ELF-1 (cell line): ENCODE results near the gene AHCYL2.
A peak's percentile ranks its signal among the peaks of the same experiment; 100 is the strongest.

Source experiments
- DNase-seq: peaks from one replicate; pipeline ENCODE4 v3.0.0-alpha.2; 2016; ENCODE audit warnings: low read depth, low spot score

Gene AHCYL2

GRCh38 chr7:129224251-129225205 is at the start of gene AHCYL2:
AHCYL2 (plus strand) TSS chr7:129225030.
- DNase-seq, result peak; percentile 98

- DNase-seq, result no peak
These were observed 47.7 kb upstream of the AHCYL2 start for GRCh38 chr7:129176916-129177710.

DNA sequence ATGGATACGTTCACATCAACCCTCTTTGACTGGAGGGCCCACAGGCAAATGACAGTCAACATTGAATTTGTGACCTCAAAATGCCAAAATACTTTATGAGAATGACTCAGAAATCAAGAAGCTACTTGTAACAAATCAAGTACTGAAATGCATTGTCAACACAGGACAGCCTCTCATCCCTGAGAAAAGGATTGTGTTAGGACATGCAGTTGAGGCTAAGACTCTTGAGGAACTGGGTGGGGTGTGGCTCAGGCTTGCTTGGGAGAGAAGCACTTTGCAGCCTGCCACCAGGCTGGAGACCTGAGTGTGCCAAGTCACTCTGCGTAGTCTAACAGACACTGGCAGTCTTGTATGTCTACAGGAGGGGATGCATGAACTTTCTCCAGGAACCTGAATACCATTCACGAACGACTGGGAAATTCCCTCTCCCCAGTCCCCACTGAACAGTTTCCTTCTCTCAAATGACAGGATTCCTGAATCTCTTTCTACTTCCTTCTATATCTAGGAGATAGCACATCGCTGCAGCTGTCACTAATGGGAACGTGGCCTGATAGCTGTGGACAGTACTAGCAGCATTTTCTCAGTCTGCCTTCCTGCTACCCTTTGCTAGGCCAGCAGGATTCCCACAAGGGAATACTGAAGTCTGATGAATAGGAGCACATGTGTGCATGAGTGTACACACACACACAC is 39.7 kb upstream of the AHCYL2 start:
- DNase-seq, result no peak

DNA sequence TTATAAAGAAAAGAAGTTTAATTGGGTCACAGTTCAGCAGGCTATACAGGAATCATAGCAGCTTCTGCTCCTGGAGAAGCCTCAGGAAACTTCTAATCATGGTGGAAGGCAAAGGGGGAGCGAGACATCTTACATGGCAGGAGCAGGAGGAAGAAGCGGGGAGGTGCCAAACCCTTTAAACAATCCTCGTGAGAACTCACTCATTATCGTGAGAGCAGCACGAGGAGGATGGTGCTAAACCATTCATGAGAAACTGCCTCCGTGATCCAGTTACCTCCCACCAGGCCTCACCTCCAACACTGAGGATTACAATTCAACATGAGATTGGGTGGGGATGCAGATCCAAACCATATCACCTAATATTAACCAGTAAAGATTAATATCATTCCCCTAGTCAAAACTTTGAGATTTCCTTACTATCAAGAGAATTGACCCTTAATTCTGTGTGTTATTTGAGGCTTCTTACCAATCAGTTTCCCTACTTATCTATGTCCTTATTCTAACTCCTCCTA is 38.0 kb upstream of the AHCYL2 start:
- DNase-seq, result no peak

- no peak for DNase-seq
These were observed 37.0 kb upstream of the AHCYL2 start for GRCh38 chr7:129187681-129188371.

GRCh38 chr7:129188372-129188891 is 36.4 kb upstream of the AHCYL2 start, which contains the start of gene SMO:
SMO (plus strand) TSS chr7:129188633; CDS start chr7:129189152, 519 bp downstream.
- DNase-seq, result peak; percentile 88

DNA sequence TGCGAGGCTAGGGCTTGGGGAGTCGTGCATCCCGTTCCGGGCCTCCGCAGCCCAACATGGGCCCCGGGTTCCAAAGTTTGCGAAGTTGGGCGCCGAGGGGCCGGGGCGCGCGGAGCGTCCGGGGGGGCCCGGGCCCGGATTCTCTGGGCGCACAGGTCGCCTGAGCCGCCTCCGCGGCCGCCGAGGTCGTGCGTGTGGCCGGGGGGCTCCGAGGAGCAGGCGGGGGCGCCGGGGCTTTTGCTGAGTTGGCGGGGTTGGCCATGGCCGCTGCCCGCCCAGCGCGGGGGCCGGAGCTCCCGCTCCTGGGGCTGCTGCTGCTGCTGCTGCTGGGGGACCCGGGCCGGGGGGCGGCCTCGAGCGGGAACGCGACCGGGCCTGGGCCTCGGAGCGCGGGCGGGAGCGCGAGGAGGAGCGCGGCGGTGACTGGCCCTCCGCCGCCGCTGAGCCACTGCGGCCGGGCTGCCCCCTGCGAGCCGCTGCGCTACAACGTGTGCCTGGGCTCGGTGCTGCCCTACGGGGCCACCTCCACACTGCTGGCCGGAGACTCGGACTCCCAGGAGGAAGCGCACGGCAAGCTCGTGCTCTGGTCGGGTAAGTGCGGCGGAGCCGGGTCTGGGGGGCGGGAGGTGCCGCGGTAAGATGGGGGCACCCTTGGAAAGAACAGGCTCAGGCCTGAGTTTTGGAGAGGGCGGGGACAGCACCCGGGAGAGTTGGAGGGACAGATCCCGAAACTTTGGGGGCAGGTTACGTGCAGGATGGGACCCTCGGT is 35.8 kb upstream of the AHCYL2 start:
- DNase-seq, result peak; percentile 44

DNA sequence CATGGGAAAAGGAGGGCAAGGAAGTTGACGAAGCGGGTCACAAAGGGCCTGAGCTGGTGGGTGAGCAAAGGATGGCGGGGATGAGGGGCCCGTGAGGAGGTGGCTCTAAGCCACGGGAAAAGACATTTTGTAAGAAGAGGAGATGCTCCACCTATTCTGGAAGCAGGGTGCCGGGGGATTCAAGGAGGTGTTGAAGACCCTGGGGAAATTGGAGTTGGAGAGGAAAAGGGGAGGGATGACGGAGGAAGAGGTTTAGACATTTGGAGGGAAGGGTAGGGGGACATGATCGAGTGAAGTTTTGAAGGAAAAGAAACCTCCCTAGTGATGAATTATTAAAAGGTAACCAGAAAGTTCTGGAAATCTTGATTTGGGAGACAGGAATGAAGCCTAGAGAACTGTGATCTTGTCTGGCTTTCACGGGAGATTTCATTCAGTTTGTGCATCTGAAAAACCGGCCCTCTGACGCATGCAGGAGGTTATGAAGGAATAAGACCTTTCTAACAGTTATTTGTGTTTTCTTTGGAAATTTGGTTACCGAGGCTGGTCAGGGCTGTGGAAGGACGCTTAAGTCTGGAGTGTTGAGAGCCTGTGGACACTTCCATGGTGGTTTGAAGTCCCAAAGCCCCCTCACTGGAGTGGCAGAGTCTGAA is 35.0 kb upstream of the AHCYL2 start:
- DNase-seq, result no peak

GRCh38 chr7:129191272-129191671 is 33.6 kb upstream of the AHCYL2 start:
- no peak for DNase-seq

- no peak for DNase-seq
These were observed 30.9 kb upstream of the AHCYL2 start for GRCh38 chr7:129193892-129194291.

GRCh38 chr7:129197771-129198170 is 27.1 kb upstream of the AHCYL2 start:
- no peak for DNase-seq

DNA sequence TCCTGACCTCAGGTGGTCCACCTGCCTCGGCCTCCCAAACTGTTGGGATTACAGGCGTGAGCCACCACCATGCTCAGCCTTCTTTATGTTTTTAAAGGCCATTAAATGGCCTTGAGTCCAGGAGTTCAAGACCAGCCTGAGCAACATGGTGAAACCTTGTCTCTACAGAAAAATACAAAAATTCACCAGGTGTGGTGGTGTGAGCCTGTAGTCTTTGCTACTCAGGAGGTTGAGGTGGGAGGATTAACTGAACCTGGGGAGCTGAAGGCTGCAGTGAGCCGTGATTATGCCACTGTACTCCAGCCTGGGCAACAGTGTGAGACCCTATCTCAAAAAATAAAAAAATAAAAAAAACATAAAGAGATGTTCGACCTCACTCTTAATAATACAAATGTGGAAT is 25.4 kb upstream of the AHCYL2 start:
- no peak for DNase-seq

- DNase-seq, result no peak
These were observed 22.6 kb upstream of the AHCYL2 start for GRCh38 chr7:129202058-129202777.

DNA sequence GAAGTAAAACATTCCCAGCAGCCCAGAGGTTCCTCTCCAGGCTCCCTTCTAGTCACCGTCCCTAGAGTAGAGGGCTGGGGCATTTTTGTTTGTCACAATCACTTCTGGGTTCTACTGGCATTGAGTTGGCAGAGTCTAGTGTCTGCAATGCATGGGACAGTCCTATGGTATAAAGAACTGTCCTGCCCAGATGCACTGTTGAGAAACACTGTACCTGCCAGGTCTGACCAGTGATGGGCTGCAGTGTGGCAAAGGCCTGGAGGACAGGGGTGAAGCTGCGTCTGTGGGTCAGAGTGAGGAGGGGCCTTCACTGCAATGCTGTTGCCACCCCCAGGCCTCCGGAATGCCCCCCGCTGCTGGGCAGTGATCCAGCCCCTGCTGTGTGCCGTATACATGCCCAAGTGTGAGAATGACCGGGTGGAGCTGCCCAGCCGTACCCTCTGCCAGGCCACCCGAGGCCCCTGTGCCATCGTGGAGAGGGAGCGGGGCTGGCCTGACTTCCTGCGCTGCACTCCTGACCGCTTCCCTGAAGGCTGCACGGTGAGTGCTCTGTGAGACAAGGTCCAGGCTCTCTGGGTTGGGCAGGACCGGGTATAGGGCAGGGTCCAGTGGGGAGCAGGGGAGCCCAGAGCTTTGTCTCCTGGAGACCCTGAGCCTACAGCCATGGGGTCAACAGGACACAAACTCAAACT is 21.6 kb upstream of the AHCYL2 start:
- DNase-seq, result no peak

- DNase-seq, result no peak
These were observed 19.6 kb upstream of the AHCYL2 start for GRCh38 chr7:129205126-129205818.

DNA sequence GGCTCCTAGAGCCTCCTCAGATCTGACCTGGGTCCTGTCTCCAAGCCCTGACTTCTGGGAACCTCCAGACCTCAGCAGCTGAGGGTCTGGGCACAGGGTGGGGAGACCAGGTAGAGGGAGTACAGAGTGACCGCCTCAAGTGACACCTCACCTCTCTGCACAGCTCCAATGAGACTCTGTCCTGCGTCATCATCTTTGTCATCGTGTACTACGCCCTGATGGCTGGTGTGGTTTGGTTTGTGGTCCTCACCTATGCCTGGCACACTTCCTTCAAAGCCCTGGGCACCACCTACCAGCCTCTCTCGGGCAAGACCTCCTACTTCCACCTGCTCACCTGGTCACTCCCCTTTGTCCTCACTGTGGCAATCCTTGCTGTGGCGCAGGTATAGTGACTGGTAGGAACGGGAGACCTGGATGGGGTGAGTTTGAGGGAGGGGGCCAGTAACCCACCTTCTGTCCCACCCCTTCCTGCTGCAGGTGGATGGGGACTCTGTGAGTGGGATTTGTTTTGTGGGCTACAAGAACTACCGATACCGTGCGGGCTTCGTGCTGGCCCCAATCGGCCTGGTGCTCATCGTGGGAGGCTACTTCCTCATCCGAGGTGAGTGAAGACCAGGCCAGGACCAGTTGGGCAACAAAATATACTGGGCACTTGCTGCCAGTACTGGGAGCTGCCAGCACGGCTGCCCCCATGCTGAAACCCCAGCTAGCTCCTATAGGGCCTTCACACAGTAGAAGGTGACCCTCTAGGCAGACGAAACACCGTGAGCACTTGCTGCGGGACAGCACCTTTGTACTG is 18.6 kb upstream of the AHCYL2 start:
- DNase-seq, result no peak

DNA sequence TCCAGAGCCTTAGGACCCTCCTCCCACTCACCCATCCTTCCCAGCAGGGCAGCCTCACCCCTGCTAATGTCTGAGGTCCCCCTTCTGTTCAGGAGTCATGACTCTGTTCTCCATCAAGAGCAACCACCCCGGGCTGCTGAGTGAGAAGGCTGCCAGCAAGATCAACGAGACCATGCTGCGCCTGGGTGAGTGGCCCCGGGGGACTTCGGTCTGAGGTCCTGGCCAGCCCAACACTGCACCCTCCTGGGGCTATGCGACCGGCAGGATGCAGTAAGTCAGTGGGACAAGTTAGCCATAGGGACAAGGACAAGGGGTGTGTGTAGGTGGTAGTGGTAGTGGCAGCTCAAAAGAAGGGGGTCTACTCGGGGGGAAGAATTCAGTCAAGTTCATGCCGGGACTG is 16.2 kb upstream of the AHCYL2 start:
- DNase-seq, result no peak
